ENCODE results near the gene RPA1.
A peak's percentile ranks its signal among the peaks of the same experiment; 100 is the strongest.
"Not testable (repeated sequence)": the region's sequence is repeated elsewhere in the genome, so short reads cannot be mapped to it uniquely, and the experiment has no call there.

The RPA1 gene

GRCh38 chr17:1820528-1821252 lies 9.1 kb upstream of the RPA1 start:
- no peak for DNase-seq

DNA sequence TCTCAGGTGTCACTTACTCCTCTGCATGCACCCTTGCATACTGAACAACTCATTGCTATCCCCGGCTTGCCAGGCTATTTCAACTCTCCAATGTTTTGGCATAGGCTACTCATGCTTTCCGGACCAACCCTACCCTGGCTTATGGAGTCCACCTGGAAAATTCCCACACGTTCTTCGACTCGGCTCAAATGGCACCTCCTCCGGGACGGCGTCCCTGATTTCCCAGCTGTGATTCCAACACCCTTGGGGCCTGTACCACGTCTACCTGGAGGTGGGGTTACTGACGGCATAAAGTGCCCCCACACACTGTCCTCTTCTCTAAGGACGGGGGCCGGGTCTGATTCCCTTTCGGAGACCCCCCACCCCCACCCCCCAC lies 601 bp upstream of the RPA1 start:
- DNase-seq, result no peak

DNA sequence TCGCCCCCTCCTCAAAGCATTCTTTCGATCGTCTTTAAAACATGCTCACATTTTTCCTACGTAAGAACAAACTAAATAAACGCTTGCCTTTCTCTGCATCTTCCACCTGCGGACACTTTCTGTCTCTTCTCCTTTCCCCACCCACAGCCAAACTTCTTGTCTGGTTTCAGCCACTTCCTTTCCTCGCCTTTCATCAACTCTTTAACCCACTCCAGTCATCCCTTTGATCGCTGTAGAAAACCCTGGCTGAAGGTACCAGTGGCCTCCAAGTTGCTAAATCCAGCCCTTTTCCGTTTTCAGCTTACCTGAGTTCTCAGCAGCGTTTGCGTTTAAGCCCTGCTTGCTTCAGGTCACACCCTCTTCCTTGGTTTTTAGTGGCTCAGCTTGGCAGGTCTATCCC lies 483 bp downstream of the RPA1 start:
- DNase-seq, result peak; percentile 31

- DNase-seq, result no peak
These were observed 4.8 kb downstream of the RPA1 start for GRCh38 chr17:1834380-1835149.

DNA sequence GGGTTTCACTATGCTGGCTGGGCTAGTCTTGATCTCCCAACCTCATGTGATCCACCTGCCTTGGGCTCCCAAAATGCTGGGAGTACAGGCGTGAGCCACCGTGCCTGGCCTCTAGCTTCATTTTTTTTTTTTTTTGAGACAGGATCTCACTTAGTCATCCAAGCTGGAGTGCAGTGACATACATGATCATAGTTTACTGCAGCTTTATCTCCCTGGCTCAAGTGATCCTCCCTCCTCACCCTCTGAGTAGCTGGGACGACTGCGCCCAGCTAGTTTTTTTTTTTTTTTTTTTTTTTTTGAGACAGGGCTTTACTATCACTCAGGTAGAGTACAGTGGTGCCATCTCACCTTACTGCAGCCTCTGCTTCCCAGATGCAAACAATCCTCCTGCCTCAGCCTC lies 9.7 kb downstream of the RPA1 start:
- DNase-seq, result no peak

DNA sequence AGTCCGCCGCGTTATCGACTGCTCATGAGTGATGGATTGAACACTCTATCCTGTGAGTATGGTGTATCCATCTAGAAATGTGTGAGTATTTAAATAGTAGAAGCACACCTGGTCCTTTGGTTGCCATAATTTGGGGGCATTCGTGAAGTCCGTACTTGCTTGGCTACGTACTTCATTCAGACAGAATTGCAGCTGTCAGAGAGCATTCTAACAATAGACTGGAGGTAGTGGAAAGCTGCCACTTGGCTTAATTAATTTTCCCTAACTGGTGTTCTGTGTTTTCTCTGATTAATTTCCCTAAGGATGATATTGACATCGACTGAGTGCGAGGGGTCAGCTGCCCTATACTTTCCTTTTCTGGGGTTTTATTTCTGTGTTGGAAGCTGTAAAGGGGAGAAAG lies 14.1 kb downstream of the RPA1 start:
- no peak for DNase-seq

GRCh38 chr17:1847191-1847590 lies 17.4 kb downstream of the RPA1 start:
- peak; percentile 81 for DNase-seq

DNA sequence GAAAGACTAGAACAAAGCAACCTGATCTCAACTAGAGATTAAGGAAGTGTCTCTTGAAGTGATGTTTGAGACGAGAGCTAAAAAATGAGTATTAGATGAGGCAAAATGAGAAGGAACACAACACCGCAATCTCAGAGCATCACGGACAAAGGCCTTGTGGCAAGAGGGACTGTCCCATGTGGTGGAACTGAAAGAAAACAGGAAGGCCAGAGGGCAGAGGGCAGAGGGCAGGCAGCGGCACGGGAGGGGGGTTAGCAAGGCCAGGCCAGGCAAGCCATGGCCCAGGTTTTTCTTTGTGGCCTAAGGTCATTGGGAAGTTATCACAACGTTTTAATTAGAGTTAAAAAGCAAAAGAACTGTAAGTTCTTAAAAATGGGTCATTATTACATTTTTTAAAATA lies 22.5 kb downstream of the RPA1 start:
- DNase-seq, result no peak

DNA sequence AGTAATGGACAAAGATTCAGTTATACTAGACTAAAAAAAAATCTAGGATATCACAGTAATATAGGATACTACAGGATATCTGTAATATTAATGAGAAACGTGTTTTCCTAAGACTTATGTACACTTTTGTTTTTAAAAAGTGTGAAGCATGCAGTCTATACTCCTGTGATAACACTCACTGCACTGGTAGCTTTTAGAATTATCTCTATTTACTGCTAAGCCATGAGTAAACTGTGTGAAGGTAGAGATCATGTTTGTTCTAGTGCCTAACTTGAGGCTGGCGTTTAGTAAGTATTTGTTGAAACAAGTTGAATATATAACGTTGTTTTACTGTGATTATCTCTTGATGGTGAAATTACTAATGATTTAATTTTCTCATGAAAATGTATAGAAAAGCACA lies 23.9 kb downstream of the RPA1 start:
- no peak for DNase-seq

GRCh38 chr17:1856462-1856861 lies 26.7 kb downstream of the RPA1 start:
- not testable (repeated sequence) for DNase-seq

DNA sequence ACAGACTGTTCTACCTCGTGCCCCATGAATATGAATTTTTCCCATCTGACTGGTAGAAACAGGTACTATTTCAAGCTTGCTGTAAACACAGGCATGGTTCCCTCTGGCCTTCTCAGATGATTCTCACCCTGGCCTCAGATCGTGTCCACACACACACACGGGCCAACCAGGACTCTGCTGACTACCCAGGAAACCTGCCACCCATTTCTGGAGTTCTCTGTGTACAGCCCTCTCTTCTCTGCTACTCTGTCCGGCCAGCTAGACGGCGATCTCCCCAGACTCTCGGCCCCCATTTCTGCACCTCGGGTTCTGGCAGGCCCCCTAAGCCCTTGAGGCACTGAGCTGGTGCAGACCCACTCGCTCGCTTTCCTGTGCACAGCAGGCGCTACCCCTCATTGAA lies 31.2 kb downstream of the RPA1 start:
- DNase-seq, result no peak

- DNase-seq, result no peak
These were observed 31.7 kb downstream of the RPA1 start for GRCh38 chr17:1861391-1862010.

GRCh38 chr17:1865252-1866037 lies 35.6 kb downstream of the RPA1 start:
- DNase-seq, result peak; percentile 20

DNA sequence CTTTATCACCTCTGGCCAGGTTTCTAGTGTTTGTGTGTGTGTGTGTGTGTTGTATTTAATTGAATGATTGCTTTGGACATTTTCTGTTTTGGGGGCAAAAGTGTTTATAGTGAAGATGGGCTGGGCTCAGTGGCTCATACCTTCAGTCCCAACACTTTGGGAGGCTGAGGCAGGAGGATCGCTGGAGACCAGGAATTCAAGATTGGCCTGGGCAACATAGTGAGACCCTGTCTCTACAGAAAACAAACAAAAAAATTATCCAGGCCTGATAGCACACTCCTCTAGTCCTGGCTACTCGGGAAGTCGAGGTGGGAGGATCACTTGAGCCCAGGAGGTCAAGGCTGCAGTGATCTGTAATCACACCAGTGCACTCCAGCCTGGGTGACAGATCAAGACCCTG lies 37.5 kb downstream of the RPA1 start:
- DNase-seq, result no peak

GRCh38 chr17:1868090-1868489 lies 38.3 kb downstream of the RPA1 start:
- no peak for DNase-seq

- no peak for DNase-seq
These were observed 40.8 kb downstream of the RPA1 start for GRCh38 chr17:1870592-1870991.

DNA sequence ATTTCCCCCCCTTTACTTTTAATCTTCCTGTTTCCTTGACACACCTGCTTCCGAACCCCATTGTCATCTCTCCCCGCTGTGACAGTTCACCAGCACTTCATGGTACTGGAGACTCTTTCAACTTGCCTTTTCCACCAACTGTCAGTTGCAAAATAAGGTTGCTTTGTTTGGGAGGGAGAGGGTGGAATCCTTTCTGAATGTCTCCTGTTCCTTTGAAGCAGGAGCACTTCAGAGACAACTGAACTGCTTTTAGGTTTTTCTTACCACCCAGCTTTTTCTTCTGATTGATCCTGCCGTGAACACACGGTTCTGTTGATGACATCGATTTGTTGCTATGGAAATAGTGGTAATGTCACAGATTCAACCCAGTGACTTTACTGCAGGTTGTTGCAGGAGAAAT lies 42.0 kb downstream of the RPA1 start:
- DNase-seq, result no peak

- DNase-seq, result no peak
These were observed 42.4 kb downstream of the RPA1 start for GRCh38 chr17:1872254-1872653.

DNA sequence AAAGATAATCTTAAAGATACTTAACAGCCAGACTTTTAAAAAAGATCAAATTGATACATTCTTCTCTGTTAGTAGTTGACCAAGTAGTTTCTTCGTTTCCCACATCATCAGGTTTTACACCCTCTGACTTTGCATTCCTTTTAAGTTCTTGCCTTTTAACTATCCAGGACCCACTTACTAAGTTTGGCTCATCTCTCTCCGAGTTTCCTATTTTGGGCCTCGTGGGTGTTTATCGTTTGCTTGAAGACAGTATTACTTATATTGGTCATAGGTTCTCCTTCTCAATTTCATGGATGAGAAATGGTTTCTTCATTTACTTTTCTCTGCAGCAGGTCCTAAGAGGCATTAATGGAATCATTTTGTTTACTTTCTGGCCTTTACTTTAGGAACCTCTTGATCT lies 43.2 kb downstream of the RPA1 start:
- no peak for DNase-seq

DNA sequence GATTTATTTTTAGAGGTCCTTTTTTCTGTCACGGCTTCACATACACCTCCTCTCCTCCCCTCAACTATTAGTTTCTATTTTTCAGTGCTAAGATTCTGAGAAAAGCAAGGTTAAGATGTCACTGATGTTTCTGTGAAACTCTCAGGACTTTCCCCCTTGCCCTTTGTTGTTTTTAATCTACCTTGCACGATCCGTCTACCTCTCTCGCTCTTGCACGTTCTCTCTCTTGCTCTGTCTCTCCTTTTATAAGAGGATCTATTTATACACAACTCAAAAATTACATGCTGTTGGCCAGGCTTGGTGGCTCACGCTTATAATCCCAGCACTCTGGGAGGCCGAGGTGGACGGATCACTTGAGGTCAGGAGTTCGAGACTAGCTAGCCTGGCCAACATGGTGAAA lies 43.6 kb downstream of the RPA1 start:
- no peak for DNase-seq

- no peak for DNase-seq
These were observed 45.8 kb downstream of the RPA1 start for GRCh38 chr17:1875597-1875996.

GRCh38 chr17:1878419-1879121 lies 48.8 kb downstream of the RPA1 start:
- DNase-seq, result no peak
